GM12878 (cell line): ENCODE results near the gene ARID3A. TPM values are rescaled to one million over a fixed set of nuclear protein-coding genes. Genes with fewer than 3 reads are reported as not detected.

ENCODE experiments used
- ASH2L ChIP-seq: fragments of 300-600, 200-600 bp; sonication (generic); IDR thresholded peaks from 2 replicates; pipeline ENCODE4 v1.6.1; 2017; ENCODE audit warnings: low read depth, mild to moderate bottlenecking, borderline replicate concordance
- BCL11A ChIP-seq: IDR thresholded peaks from 2 replicates; pipeline ENCODE4 v1.6.1; 2011; ENCODE audit warnings: low read depth, low read length
- BHLHE40 ChIP-seq, 2 experiments: fragments of 450-650 bp in 1 of 2; IDR thresholded peaks; 2 replicates each; pipeline ENCODE4 v1.6.1; 2011 to 2017; ENCODE audit warnings: low read depth in 2 of 2, borderline replicate concordance in 1 of 2, improper control_type of control experiment in 1 of 2, low read length in 1 of 2, mild to moderate bottlenecking in 1 of 2
- BMI1 ChIP-seq: fragments of 450-650 bp; IDR thresholded peaks from 2 replicates; pipeline ENCODE4 v1.6.1; 2016; ENCODE audit warnings: mild to moderate bottlenecking, moderate library complexity, borderline replicate concordance
- CBFB ChIP-seq: IDR thresholded peaks from 2 replicates; pipeline ENCODE4 v1.6.1; 2016; ENCODE audit warnings: antibody characterized with exemption, low read depth
- CEBPZ ChIP-seq: fragments of 150-350 bp; IDR thresholded peaks from 2 replicates; pipeline ENCODE4 v1.6.1; 2016; ENCODE audit warnings: low read depth, low read length
- CHD4 ChIP-seq: fragments of 200-600 bp; sonication (generic); IDR thresholded peaks from 2 replicates; pipeline ENCODE4 v1.6.1; 2016; ENCODE audit warnings: mild to moderate bottlenecking
- EGR1 ChIP-seq, 2 experiments: IDR thresholded peaks; 1 replicate in 1 of 2; 2 replicates in 1 of 2; pipeline ENCODE4 v1.6.1; 2011 to 2012; ENCODE audit warnings: low read depth in 2 of 2, low read length in 2 of 2, borderline replicate concordance in 1 of 2, mild to moderate bottlenecking in 1 of 2, moderate library complexity in 1 of 2
- EZH2 ChIP-seq: IDR thresholded peaks from 2 replicates; pipeline ENCODE4 v1.6.1; 2012; ENCODE audit warnings: low read depth, mild to moderate bottlenecking, control low read depth, inconsistent platforms, low read length, borderline replicate concordance; ENCODE audit not compliant: control insufficient read depth
- GABPA ChIP-seq: IDR thresholded peaks from 2 replicates; pipeline ENCODE4 v1.6.1; 2014; ENCODE audit warnings: antibody characterized with exemption, low read depth, mild to moderate bottlenecking, inconsistent platforms
- GATAD2B ChIP-seq: fragments of 450-650 bp; conservative IDR thresholded peaks from 2 replicates; pipeline ENCODE4 v1.6.1; 2017; ENCODE audit warnings: low read depth, mild to moderate bottlenecking, moderate library complexity
- IKZF1 ChIP-seq: fragments of 450-650 bp; conservative IDR thresholded peaks from 2 replicates; pipeline ENCODE4 v1.6.1; 2017; ENCODE audit warnings: antibody characterized with exemption, mild to moderate bottlenecking
- IKZF2 ChIP-seq, 2 experiments: fragments of 450-650 bp; IDR thresholded peaks; 2 replicates each; pipeline ENCODE4 v1.6.1; 2017; ENCODE audit warnings: mild to moderate bottlenecking in 2 of 2, moderate library complexity in 2 of 2
- IRF4 ChIP-seq: IDR thresholded peaks from 2 replicates; pipeline ENCODE4 v1.6.1; 2011; ENCODE audit warnings: low read depth, low read length
- KAT2A ChIP-seq: conservative IDR thresholded peaks from 2 replicates; pipeline ENCODE4 v1.6.1; 2011; ENCODE audit warnings: low read depth, low read length; ENCODE audit not compliant: control insufficient read depth
- KDM1A ChIP-seq: fragments of 200-600 bp; sonication (generic); IDR thresholded peaks from 2 replicates; pipeline ENCODE4 v1.6.1; 2016; ENCODE audit warnings: borderline replicate concordance
- KLF5 ChIP-seq: fragments of 450-650 bp; IDR thresholded peaks from 2 replicates; pipeline ENCODE4 v1.6.1; 2014; ENCODE audit warnings: mild to moderate bottlenecking; ENCODE audit not compliant: partially characterized antibody
- MXI1 ChIP-seq: fragments of 150-350 bp; IDR thresholded peaks from 2 replicates; pipeline ENCODE4 v1.6.1; 2011; ENCODE audit warnings: low read depth, mild to moderate bottlenecking, inconsistent platforms, low read length, improper control_type of control experiment
- NBN ChIP-seq: fragments of 450-650 bp; IDR thresholded peaks from 2 replicates; pipeline ENCODE4 v1.6.1; 2016
- NR2F1 ChIP-seq: fragments of 450-650 bp; conservative IDR thresholded peaks from 2 replicates; pipeline ENCODE4 v1.6.1; 2017; ENCODE audit warnings: mild to moderate bottlenecking
- RUNX3 ChIP-seq: IDR thresholded peaks from 2 replicates; pipeline ENCODE4 v1.6.1; 2012; ENCODE audit warnings: low read length, inconsistent platforms
- TCF7 ChIP-seq: IDR thresholded peaks from 2 replicates; pipeline ENCODE4 v1.6.1; 2014; ENCODE audit warnings: antibody characterized with exemption, borderline replicate concordance
- YBX1 ChIP-seq: fragments of 450-650 bp; IDR thresholded peaks from 2 replicates; pipeline ENCODE4 v1.6.1; 2016; ENCODE audit warnings: antibody characterized with exemption
- YY1 ChIP-seq: IDR thresholded peaks from 2 replicates; pipeline ENCODE4 v1.6.1; 2011; ENCODE audit warnings: low read depth, mild to moderate bottlenecking, low read length
- ZNF217 ChIP-seq: fragments of 450-650 bp; IDR thresholded peaks from 2 replicates; pipeline ENCODE4 v1.6.1; 2017; ENCODE audit warnings: antibody characterized with exemption, mild to moderate bottlenecking
- ZNF384 ChIP-seq: IDR thresholded peaks from 2 replicates; pipeline ENCODE4 v1.6.1; 2012; ENCODE audit warnings: low read depth, mild to moderate bottlenecking, low read length, improper control_type of control experiment, borderline replicate concordance
- ZSCAN29 ChIP-seq: fragments of 450-650 bp; IDR thresholded peaks from 2 replicates; pipeline ENCODE4 v1.6.1; 2017; ENCODE audit warnings: mild to moderate bottlenecking, moderate library complexity
- polyA plus RNA-seq, 11 experiments: library from polyadenylated mRNA; depleted of rRNA in 4 of 11; unstranded in 6 of 11; stranded (reverse) in 5 of 11; fragments of >200 nt; fragmentation: Nextera tagmentation in 4 of 11; fragmentation: Illumina TruSeq in 1 of 11; extraction: Ambion mirVana in 4 of 11; extraction: Trizol in 1 of 11; gene quantifications; 1 replicate in 1 of 11; 2 replicates in 10 of 11; pipeline versions ENCODE4 v1.2.1 to v1.2.3, GENCODE V29; 2011 to 2016; ENCODE audit warnings: inconsistent platforms in 2 of 11, missing spikeins in 2 of 11, low read depth in 1 of 11
- total RNA-seq, 4 experiments: library from RNA; depleted of rRNA in 3 of 4; stranded (reverse); fragments of >200 nt in 3 of 4; fragmentation: Illumina TruSeq in 1 of 4; extraction: Trizol in 1 of 4; gene quantifications; 2 replicates each; pipeline versions ENCODE4 v1.2.1 to v1.2.3, GENCODE V29; 2013 to 2021
- TF ChIP-seq, protein P1 (sequence below): fragments of 450-650 bp; IDR thresholded peaks from 2 replicates; pipeline ENCODE4 v1.6.1; 2017; ENCODE audit warnings: borderline replicate concordance

Gene ARID3A
- total and polyA plus RNA-seq, 10 of the 15 experiments (the other 5 are each of a cell fraction or from before 2014, with no cell fraction given), result 0.76 to 70.0 (median 16.7) TPM

- TF ChIP-seq, protein P1, sequence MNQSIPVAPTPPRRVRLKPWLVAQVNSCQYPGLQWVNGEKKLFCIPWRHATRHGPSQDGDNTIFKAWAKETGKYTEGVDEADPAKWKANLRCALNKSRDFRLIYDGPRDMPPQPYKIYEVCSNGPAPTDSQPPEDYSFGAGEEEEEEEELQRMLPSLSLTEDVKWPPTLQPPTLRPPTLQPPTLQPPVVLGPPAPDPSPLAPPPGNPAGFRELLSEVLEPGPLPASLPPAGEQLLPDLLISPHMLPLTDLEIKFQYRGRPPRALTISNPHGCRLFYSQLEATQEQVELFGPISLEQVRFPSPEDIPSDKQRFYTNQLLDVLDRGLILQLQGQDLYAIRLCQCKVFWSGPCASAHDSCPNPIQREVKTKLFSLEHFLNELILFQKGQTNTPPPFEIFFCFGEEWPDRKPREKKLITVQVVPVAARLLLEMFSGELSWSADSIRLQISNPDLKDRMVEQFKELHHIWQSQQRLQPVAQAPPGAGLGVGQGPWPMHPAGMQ, result peak; percentile 85; the same call in 1 of the 2 replicates
- TF ChIP-seq RUNX3 (peak; percentile 95), EZH2 (no peak), CEBPZ (no peak), IKZF2 (IDR thresholded peaks at IDR 0.05) (peak; percentile 95), ZNF217 (peak; percentile 67; the same call in 1 of the 2 replicates), GABPA (no peak), IRF4 (peak; percentile 66), BCL11A (peak; percentile 76), KAT2A (no peak), TCF7 (0 out of 2 replicates have a peak, but pooled peaks have one; percentile 20), YBX1 (no peak), EGR1 (IDR thresholded peaks at IDR 0.05; ENCODE audit: borderline replicate concordance in 1 of 2, low read depth in 2 of 2, low read length in 2 of 2) (peak in 1 of 2 experiments; percentile 91; a peak in 2 of 3 replicates), CBFB (peak; percentile 88; the same call in 1 of the 2 replicates), IKZF1 (peak; percentile 95), ASH2L (no peak), NBN (peak; percentile 94), BMI1 (peak; percentile 60; the same call in 1 of the 2 replicates), GATAD2B (peak; percentile 98), YY1 (peak; percentile 80), KDM1A (no peak), ZSCAN29 (peak; percentile 93), ZNF384 (no peak), MXI1 (no peak), KLF5 (peak; percentile 36), NR2F1 (peak; percentile 94), CHD4 (no peak), BHLHE40 (IDR thresholded peaks at IDR 0.05; ENCODE audit: borderline replicate concordance in 1 of 2, low read depth in 2 of 2, low read length in 1 of 2) (peak; percentile 77 to 91)
Observed at GRCh38 chr19:954672-955494, 29.0 kb downstream of the ARID3A start (continued).
